Left lobe of liver (tissue), 2 donors: Measurements from ENCODE around the gene PRPF6. TPM values are rescaled to one million over a fixed set of nuclear protein-coding genes. Genes with fewer than 3 reads are reported as not detected.

Experiments
- ATAC-seq: fragments of 200-7000 bp; cut with Tn5 transposase; one replicate; pipeline ENCODE4 v1.9.1; 2020; ENCODE audit warnings: mild to moderate bottlenecking, moderate library complexity
- DNase-seq: peaks from one replicate; pipeline ENCODE4 v3.0.0-alpha.2; 2020; ENCODE audit warnings: low spot score
- total RNA-seq: library from RNA; stranded (reverse); gene quantifications from one replicate; pipeline ENCODE4 v1.2.1, GENCODE V29; 2021
- donor health status: DM: no; HTN: no; CAD: no; lungs with moderate emphysema.
- donor health status: DM: no; HTN: yes; CAD: no.

PRPF6 gene
- total RNA-seq, 1 donor from 2014 or later = 24.2 TPM

- ATAC-seq (no peak), DNase-seq (no peak)
Measured at GRCh38 chr20:63945921-63946920, 34.7 kb upstream of the PRPF6 start.

DNA sequence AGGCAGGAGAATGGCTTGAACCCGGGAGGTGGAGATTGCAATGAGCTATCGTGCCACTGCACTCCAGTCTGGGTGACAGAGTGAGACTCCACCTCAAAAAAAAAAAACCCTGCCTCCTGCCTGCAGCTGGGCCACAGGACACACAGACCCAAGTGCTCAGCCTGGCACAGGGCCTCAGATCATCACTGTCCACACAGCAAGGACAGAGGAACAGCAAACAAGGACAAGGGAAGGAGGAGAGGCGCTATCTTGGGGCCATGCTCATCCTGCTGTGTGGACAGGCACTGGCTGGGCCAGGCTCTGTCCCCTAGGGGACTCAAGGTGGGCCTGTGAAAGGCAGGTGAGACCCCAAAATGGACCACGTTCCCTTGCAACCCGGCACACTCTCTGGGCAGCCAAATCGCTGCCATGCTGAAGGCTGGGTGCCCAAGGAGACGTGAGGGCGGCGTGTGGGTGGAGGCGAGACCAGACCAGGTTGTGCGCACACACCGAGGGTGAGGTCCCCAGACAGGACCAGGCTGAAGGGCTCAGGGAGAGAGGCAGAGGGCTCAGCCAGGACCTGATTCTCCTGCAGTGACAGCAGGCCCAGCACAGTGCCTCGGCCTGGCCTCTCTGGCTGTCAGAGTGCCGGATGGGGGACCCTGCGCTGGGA is 33.8 kb upstream of the PRPF6 start:
- DNase-seq (no peak), ATAC-seq (peak; percentile 1)

GRCh38 chr20:63947638-63948456 is 33.1 kb upstream of the PRPF6 start:
- ATAC-seq = no peak
- DNase-seq = no peak

- DNase-seq (no peak), ATAC-seq (no peak)
Measured at GRCh38 chr20:63950701-63951397, 30.1 kb upstream of the PRPF6 start.

- peak; percentile 26 for ATAC-seq
- DNase-seq = no peak
Measured at GRCh38 chr20:63951398-63952209, 29.3 kb upstream of the PRPF6 start.

DNA sequence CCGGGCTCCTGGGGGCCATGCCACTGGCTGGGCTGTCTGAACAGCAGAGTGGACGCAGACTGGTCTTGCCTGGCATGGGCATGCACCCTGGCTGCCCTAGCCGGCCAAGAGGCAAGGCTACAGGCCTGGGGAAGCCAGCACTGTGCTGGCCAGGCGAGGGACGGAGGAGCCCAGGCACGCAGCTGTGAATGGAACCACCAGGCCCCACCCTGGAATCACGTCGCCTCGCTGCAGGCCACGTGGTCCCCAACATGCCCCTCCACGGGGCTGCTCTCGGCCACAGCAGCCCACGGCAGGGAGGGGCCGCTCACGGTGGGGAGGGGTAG is 28.8 kb upstream of the PRPF6 start:
- DNase-seq (no peak), ATAC-seq (no peak)

GRCh38 chr20:63952769-63953168 is 28.2 kb upstream of the PRPF6 start:
- DNase-seq (no peak), ATAC-seq (no peak)

GRCh38 chr20:63953764-63954429 is 27.0 kb upstream of the PRPF6 start:
- no peak for DNase-seq

GRCh38 chr20:63955281-63955826 is 25.6 kb upstream of the PRPF6 start:
- ATAC-seq = peak; percentile 13
- no peak for DNase-seq

More at GRCh38 chr20:63953764-63954429, 27.0 kb upstream of the PRPF6 start:
- ATAC-seq = no peak

DNA sequence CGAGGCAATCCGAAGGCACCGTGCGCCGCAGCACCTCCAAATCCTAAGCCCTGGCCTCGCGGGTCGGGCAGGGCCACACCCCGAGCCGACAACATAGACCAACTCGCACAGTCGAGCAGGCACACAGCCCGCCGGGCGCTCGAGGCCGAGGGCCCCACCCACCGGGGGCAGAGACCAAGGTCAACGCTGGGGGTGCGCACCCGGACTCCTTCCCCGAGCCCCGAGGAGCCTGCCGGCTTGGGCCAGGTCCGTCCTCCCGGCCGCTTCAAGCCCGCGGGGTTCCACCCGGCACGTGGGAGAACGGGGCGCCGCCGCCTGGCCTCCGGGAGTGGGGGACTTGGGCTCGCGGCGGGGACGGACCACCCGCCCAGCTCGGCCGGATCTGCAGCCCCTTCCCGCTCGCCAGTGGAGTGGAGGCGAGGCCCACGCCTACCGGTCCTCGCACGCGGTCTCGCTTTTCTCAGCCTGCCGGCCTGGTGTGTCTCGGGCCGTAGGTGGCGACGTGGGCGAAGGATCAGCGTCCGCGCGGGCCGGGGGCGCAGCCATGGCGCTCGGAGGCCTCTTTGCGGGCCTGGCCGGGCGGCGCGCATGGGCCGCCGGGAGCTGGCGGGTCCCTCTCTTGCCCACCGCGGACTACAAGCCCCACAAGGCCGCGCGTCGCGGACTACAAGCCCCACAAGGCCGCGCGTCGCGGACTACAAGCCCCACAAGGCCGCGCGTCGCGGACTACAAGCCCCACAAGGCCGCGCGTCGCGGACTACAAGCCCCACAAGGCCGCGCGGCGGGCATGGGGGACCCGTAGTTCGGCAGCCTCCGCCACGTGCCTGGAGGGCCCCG is 24.9 kb upstream of the PRPF6 start, which contains the start of gene UCKL1:
TSS of gene UCKL1 (minus strand) at position 590 of the 837 bp plus-strand sequence. CDS start at position 546, 44 bp downstream.
- ATAC-seq (peak; percentile 77), DNase-seq (peak; percentile 93)

DNA sequence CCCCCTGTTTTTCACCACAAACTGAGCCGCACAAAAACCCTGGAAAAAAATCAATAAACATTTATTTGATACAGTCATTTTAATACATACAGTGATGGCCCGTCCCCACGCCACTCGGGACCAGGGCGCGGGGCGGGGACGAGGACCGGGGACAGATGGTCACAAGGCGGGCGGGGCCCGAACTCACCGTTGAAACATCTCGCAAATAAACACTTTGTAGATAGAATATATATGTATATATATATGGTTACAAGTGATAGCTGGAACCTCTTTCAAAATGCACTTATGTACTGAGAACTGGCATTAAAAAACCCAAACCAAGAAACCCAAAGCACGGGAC is 24.3 kb upstream of the PRPF6 start:
- ATAC-seq = no peak
- no peak for DNase-seq

DNA sequence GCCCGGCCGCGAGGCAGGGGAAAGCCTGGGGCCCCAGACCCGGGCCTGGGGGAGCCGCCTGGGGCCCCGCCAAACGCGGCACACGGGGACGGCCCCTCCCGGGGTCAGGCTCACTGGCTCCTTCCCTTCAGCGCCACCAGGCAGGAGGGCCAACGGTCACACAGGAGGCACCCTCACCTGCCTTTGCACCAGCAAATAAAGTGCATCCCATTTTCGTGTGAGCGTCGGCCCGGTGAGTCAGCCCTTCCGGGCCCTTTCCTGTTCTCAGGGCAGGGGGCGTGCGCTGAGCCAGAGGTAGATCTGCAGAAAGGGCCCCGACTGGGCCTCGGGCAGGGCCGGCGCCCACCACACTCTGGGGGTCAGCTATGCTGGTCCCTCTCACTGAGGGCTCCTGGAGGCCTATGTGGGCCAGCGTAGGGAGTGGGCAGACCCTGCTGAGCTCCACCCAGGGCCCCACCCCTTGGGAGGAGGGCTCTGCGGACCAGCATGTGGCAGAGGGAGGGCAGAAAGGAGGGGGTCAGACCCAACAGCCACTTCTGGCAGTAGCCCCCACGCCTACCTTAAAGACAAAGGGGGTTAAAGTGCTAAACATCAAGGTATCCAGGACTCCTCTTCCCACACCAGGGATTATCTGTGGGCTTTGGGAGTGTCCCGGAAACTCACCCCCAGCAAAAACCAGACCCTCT is 23.8 kb upstream of the PRPF6 start:
- ATAC-seq (peak; percentile 59), DNase-seq (peak; percentile 77)

DNA sequence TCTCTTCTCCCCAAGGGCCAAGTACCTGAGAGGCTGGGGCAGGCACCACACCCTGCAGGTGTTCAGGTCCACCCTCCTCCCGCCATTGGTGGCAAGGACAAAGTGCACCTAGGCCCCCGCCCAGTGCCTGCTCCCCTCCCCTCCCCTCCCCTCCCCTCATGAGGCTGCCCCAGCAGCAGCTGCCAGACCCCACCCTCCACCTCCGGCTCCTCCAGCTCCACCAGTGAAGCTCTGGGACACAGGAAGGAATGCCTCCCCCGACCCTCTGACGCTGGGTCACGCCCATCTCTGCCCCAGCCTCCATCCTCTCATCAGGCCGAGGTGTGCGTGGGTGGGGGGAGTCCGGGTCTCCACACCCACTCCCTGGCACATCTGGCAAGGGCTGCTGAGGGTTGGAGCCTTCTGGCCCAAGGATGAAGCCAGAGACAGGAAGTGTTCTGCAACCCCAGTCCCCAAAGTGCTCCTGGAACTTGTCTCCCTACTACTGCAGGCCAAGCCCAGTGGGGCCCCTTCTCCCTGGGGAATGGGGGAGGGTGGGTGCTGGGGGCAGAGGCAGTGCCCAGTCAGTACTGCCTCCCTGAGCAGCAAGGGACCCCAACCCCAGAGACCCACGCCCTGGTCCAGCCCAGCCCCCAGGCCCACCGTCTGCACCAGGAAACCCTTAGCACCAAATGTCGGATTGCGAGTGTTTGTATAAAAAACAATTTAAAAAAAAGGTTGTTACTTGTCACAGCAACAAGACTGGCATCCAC is 23.1 kb upstream of the PRPF6 start:
- DNase-seq (no peak), ATAC-seq (peak; percentile 3)

DNA sequence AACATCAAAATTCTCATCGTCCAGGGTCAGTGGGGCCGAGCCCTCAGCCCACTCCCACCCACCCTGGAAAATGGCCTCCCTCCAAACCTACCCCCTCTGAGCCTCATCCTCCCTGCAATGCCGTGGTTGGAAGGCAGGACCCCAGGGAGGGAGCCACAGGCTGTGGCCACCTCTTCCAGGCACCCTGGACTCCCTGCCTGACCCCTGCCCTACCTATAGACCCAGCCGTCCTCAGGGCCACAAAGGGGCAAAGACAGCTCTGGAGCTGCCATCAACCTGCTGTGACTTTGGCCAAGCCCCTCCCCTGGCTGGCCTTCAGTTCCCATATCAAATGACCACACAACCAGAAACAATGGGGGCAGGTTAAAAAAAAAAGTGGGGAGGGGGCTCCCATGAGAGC is 22.5 kb upstream of the PRPF6 start:
- DNase-seq (no peak), ATAC-seq (no peak)

DNA sequence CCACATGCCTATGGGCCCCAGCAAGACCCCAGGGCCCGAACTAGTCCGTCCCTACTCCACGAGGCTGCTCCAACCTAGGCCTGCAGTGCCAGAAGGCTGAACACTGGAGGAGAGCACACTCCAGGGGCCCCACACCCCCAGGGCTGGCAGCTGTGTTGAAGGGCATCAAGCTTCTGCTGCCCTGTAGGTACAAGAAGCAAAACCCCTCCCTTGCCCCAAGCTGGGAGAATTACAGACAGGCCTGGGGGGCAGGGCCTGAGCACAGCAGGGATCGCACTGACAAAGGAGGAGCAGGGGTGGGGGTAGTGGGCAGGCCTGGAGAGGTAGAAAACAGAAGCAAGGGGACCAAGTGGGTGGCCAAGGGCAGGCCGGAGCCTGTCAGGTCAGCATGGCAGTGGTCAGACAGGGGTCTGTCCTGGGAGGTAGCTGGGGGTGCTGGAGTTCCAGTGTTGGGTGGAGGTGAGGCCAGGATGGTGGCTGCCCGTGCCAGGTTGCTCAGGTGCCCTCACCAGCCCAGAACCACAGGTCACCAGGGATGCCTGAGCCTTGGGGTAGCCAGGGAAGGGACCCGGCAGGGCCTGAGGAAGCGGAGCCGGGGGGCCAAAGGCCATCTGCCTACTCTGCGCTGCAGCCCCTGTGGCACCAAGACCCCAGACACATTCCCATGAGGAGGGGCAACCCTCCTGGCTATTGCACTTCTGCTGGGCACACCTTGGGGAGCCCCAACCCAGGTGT is 21.8 kb upstream of the PRPF6 start:
- DNase-seq (no peak), ATAC-seq (no peak)

GRCh38 chr20:63959699-63960075 is 21.2 kb upstream of the PRPF6 start:
- no peak for ATAC-seq
- DNase-seq = no peak
